ENCODE results near the gene FADS3. TPM values are rescaled to one million over a fixed set of nuclear protein-coding genes. Genes with fewer than 3 reads are reported as not detected.

FADS3 gene
- total and polyA plus RNA-seq, 2 of the 4 experiments (the other 2 are of a cell fraction): 54.5 to 110 TPM

DNA sequence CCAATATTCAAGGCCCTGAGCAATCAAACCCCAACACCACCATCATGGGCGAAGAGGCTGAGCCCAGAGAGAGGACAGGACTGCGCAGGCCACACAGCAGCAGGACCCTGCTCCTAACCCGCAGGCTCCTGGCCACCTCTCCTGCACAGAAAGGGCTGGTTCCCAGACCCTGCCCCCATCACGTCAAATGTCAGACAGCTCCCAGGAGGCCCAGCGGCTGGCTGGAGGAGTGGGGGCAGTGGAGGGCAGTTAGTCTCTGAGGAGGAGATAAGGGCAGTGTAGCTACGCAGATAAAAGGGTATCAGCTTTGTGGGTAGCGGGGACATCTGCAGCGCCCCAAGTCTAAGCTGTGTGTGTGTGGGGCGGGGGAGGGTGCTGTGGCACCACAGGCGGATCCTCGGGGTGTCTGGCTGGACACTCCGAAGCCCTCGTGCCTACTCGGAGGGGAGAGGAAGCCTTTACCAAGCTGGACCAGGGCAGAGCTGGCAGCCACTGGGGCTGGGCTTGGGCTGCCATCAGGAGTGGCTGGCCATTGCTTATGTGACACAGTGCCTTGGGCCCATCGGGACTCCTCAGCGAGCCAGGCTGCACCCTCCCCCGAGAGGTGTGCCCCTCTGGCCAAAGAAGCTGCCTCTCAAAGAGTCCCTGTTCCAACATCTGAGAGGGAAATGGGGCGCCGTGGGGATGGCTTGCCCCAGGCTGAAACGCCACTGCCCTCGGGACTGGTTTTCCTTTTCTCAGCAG is 21.5 kb downstream of the FADS3 start (continued):
- no peak for TF ChIP-seq RAD21 (IDR thresholded peaks at IDR 0.05; ENCODE audit: low read length)
- no peak for TF ChIP-seq FOS (IDR thresholded peaks at IDR 0.05; ENCODE audit: low read depth, low read length)

DNA sequence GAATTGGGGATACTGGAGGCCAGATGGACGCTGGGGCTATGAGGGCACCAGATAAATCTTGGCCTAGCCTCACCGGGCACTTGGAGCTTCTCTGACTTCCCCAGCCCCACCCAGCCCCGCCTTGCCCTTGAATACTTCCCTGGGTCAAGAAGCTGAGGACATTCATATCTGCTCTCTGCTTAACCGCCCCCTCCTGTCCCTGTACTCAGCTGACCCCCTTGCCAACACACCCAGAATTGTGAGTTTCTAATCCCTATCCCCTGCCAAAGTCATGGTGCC is 22.0 kb downstream of the FADS3 start:
- ATAC-seq (ENCODE audit: low read depth) (no peak), DNase-seq (no peak)
- Histone ChIP-seq H3K18ac (ENCODE audit: low read depth, low read length) (no peak overlapping the region), H3K4me3 (ENCODE audit: insufficient read depth, low read depth, low read length) (no peak overlapping the region), H2BK20ac (ENCODE audit: low read depth, low read length) (no peak overlapping the region), H2AK5ac (ENCODE audit: low read depth, low read length) (no peak overlapping the region), H2BK5ac (ENCODE audit: low read depth, low read length, poor library complexity, severe bottlenecking) (no peak overlapping the region), H2AFZ (replicated peaks; ENCODE audit: low read length, poor library complexity) (no peak overlapping the region), H3K4me1 (ENCODE audit: control insufficient read depth, insufficient read depth, low read length) (peaks cover 2% of the 10 kb centered on the region), H3K9me3 (ENCODE audit: control insufficient read depth, insufficient read depth, low read length) (no peaks in the 10 kb centered on the region), H3K36me3 (ENCODE audit: control insufficient read depth, insufficient read depth, low read length) (peaks cover 10% of the 10 kb centered on the region; the same call in 1 of the 2 replicates), H4K91ac (ENCODE audit: insufficient read depth, low read depth, low read length) (no peak overlapping the region), H3K27ac (ENCODE audit: insufficient read depth, low read length) (no peak overlapping the region), H3K56ac (ENCODE audit: extremely low read depth, insufficient read depth, low read length) (no peak overlapping the region), H3K79me1 (ENCODE audit: low read depth in 1 of 2, low read length in 2 of 2) (no peaks in the 10 kb centered on the region), H2BK15ac (ENCODE audit: low read depth, low read length) (no peak overlapping the region), H3K9me1 (ENCODE audit: insufficient read depth, low read length) (no peaks in the 10 kb centered on the region), H2BK120ac (ENCODE audit: low read depth, low read length) (no peak overlapping the region), H3K4me2 (ENCODE audit: low read depth, low read length) (no peak overlapping the region), H3K4ac (ENCODE audit: low read depth, low read length) (no peak overlapping the region), H3K27me3 (ENCODE audit: control insufficient read depth, insufficient read depth, low read length) (no peaks in the 10 kb centered on the region), H3K23ac (ENCODE audit: low read depth, low read length) (no peak overlapping the region), H4K5ac (ENCODE audit: low read depth, low read length) (no peak overlapping the region), H2AK9ac (replicated peaks; ENCODE audit: low read depth, low read length, poor library complexity) (no peak overlapping the region), H3K9ac (ENCODE audit: low read depth, low read length) (no peak overlapping the region), H3K14ac (replicated peaks; ENCODE audit: low read depth, low read length) (no peak overlapping the region), H4K8ac (ENCODE audit: low read depth in 2 of 2, low read length in 2 of 2) (no peak overlapping the region), H4K20me1 (ENCODE audit: insufficient read depth, low read length) (no peaks in the 10 kb centered on the region; the same call in 1 of the 2 replicates)
- 84% methylated on average over 2 of the region's 4 CpGs; no CpG with 5 or more reads in 1 of the 2 experiments for WGBS, 2 experiments (ENCODE audit: extremely low coverage in 2 of 2, insufficient read length in 1 of 2)
- BruUV-seq (replicated peaks): no TSS peak
- intact Hi-C loops (cut with micrococcal nuclease): no loop called here
- ChIA-PET POLR2A (ENCODE audit: unreplicated experiment) (interaction anchor here (0.6 kb wide), 1 partner anchor 72 kb away, joined by 4 read pairs; no protein-coding TSS in a partner anchor), CTCF (no interaction called here)
- in situ Hi-C loops (cut with MboI; ENCODE audit: low sequenced_read_pairs): loop anchor here (25.0 kb wide), 1 partner anchor 443 kb away; no protein-coding TSS in a partner anchor
- dilution Hi-C loops (cut with HindIII; ENCODE audit: low sequenced_read_pairs, unreplicated experiment): no loop called here
- TF ChIP-seq MAZ (IDR thresholded peaks at IDR 0.05; ENCODE audit: borderline replicate concordance, low read depth, low read length) (no peak), FOS (IDR thresholded peaks at IDR 0.05; ENCODE audit: low read depth, low read length) (no peak), SMC3 (IDR thresholded peaks at IDR 0.05; ENCODE audit: low read depth, low read length) (no peak), BHLHE40 (IDR thresholded peaks at IDR 0.05; ENCODE audit: low read depth, low read length) (no peak), NFE2L2 (IDR thresholded peaks at IDR 0.05; ENCODE audit: low read depth, low read length) (no peak), RAD21 (IDR thresholded peaks at IDR 0.05; ENCODE audit: low read length) (no peak), CHD1 (IDR thresholded peaks at IDR 0.05; ENCODE audit: low read depth, low read length) (no peak), MXI1 (IDR thresholded peaks at IDR 0.05; ENCODE audit: borderline replicate concordance, low read depth, low read length) (no peak), RFX5 (IDR thresholded peaks at IDR 0.05; ENCODE audit: low read depth, low read length) (no peak), POLR2A (IDR thresholded peaks at IDR 0.05; ENCODE audit: low read depth, low read length) (no peak)
- TF ChIP-seq, protein P1, sequence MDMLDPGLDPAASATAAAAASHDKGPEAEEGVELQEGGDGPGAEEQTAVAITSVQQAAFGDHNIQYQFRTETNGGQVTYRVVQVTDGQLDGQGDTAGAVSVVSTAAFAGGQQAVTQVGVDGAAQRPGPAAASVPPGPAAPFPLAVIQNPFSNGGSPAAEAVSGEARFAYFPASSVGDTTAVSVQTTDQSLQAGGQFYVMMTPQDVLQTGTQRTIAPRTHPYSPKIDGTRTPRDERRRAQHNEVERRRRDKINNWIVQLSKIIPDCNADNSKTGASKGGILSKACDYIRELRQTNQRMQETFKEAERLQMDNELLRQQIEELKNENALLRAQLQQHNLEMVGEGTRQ (IDR thresholded peaks at IDR 0.05; ENCODE audit: low read depth, low read length): no peak
- TF ChIP-seq, protein P2, sequence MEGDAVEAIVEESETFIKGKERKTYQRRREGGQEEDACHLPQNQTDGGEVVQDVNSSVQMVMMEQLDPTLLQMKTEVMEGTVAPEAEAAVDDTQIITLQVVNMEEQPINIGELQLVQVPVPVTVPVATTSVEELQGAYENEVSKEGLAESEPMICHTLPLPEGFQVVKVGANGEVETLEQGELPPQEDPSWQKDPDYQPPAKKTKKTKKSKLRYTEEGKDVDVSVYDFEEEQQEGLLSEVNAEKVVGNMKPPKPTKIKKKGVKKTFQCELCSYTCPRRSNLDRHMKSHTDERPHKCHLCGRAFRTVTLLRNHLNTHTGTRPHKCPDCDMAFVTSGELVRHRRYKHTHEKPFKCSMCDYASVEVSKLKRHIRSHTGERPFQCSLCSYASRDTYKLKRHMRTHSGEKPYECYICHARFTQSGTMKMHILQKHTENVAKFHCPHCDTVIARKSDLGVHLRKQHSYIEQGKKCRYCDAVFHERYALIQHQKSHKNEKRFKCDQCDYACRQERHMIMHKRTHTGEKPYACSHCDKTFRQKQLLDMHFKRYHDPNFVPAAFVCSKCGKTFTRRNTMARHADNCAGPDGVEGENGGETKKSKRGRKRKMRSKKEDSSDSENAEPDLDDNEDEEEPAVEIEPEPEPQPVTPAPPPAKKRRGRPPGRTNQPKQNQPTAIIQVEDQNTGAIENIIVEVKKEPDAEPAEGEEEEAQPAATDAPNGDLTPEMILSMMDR (conservative IDR thresholded peaks at IDR 0.05; ENCODE audit: low read depth, low read length): no peak
- TF ChIP-seq, protein P3, sequence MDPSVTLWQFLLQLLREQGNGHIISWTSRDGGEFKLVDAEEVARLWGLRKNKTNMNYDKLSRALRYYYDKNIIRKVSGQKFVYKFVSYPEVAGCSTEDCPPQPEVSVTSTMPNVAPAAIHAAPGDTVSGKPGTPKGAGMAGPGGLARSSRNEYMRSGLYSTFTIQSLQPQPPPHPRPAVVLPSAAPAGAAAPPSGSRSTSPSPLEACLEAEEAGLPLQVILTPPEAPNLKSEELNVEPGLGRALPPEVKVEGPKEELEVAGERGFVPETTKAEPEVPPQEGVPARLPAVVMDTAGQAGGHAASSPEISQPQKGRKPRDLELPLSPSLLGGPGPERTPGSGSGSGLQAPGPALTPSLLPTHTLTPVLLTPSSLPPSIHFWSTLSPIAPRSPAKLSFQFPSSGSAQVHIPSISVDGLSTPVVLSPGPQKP (IDR thresholded peaks at IDR 0.05; ENCODE audit: borderline replicate concordance, low read depth, low read length): no peak
